DND-41 (cell line): ENCODE results near the gene NT5DC3.

ENCODE experiments used
- EZH2 ChIP-seq: IDR thresholded peaks from 3 replicates; pipeline ENCODE4 v1.6.1; 2012; ENCODE audit warnings: borderline replicate concordance, low read depth, mild to moderate bottlenecking, moderate library complexity, low read length, inconsistent platforms; ENCODE audit not compliant: severe bottlenecking
- TF ChIP-seq, protein P1 (sequence below): IDR thresholded peaks from 2 replicates; pipeline ENCODE4 v1.5.1; 2012; ENCODE audit warnings: borderline replicate concordance, low read length, moderate library complexity, mild to moderate bottlenecking; ENCODE audit not compliant: poor library complexity, severe bottlenecking; ENCODE audit errors: extremely low read depth

DNA sequence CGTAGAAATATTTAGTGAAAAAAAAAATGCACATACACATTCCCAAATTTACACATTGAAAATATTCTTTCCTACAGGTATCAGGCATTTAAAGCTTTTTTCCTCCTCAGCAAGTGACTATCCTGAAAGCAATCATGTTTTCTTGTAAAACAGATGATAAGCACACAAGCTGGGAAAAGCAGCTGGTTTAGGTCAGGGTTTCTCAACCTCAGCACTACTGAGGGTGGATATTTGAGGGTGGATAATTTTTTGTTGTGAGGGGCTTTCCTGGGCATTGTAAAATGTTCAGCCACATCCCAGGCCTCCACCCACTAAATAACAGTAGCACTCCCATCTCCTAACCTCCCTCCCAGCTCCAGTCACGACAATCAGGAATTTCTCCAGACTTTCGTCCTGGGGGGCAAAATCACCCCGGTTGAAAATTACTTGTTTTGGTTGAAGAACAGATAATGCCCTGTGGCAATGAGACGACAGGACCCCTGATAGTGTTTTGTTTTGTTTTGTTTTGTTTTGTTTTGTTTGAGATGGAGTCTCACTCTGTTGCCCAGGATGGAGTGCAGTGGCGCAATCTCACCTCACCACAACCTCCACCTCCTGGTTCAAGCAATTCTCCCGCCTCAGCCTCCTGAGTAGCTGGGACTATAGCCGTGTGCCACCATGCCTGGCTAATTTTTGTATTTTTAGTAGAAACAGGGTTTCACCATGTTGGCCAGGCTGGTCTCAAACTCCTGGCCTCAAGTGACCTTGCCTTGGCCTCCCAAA lies 15.0 kb upstream of the NT5DC3 start:
- TF ChIP-seq, protein P1, sequence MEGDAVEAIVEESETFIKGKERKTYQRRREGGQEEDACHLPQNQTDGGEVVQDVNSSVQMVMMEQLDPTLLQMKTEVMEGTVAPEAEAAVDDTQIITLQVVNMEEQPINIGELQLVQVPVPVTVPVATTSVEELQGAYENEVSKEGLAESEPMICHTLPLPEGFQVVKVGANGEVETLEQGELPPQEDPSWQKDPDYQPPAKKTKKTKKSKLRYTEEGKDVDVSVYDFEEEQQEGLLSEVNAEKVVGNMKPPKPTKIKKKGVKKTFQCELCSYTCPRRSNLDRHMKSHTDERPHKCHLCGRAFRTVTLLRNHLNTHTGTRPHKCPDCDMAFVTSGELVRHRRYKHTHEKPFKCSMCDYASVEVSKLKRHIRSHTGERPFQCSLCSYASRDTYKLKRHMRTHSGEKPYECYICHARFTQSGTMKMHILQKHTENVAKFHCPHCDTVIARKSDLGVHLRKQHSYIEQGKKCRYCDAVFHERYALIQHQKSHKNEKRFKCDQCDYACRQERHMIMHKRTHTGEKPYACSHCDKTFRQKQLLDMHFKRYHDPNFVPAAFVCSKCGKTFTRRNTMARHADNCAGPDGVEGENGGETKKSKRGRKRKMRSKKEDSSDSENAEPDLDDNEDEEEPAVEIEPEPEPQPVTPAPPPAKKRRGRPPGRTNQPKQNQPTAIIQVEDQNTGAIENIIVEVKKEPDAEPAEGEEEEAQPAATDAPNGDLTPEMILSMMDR, result no peak
- TF ChIP-seq EZH2, result no peak
